Common myeloid progenitor, CD34-positive (primary cell): ENCODE data around the gene NCAPH2. TPM values are rescaled to one million over a fixed set of nuclear protein-coding genes. Genes with fewer than 3 reads are reported as not detected.
A peak's percentile ranks its signal among the peaks of the same experiment; 100 is the strongest.

Experiments
- CTCF ChIA-PET: fragments of 350-600 bp; sonication (Branson Sonifier 250); formaldehyde crosslinking; loops from one replicate; lab custom pipeline; 2021; ENCODE audit warnings: antibody characterized with exemption; lab: Charles Lee
- POLR2A ChIA-PET: fragments of 350-600 bp; sonication (Branson Sonifier 250); formaldehyde crosslinking; loops from one replicate; lab custom pipeline; 2021; ENCODE audit warnings: antibody characterized with exemption; lab: Charles Lee
- DNase-seq, 3 donors: peaks; one replicate each; pipeline versions ENCODE4 v3.0.0 to v3.0.0-alpha.2; 2013
- H3K27ac ChIP-seq, 2 experiments: 1 replicate in 1 of 2; 2 replicates in 1 of 2; pipeline ENCODE4 v1.7.0; 2013; ENCODE audit warnings: inconsistent platforms in 2 of 2, low read length in 2 of 2, mild to moderate bottlenecking in 2 of 2, low read depth in 1 of 2, moderate library complexity in 1 of 2; ENCODE audit not compliant: severe bottlenecking in 2 of 2, insufficient read depth in 1 of 2, poor library complexity in 1 of 2
- H3K27me3 ChIP-seq, 5 experiments: replicated peaks in 2 of 5; 1 replicate in 3 of 5; 2 replicates in 2 of 5; pipeline versions ENCODE4 v1.6.1 to v1.7.0; 2013; ENCODE audit warnings: low read length in 4 of 5, mild to moderate bottlenecking in 2 of 5, moderate library complexity in 2 of 5, inconsistent platforms in 1 of 5; ENCODE audit not compliant: insufficient read depth in 5 of 5, control insufficient read depth in 4 of 5
- H3K36me3 ChIP-seq, 4 experiments: 1 replicate in 2 of 4; 2 replicates in 2 of 4; pipeline versions ENCODE4 v1.6.1 to v1.7.0; 2013; ENCODE audit warnings: low read length in 3 of 4, control low read depth in 1 of 4, mild to moderate bottlenecking in 1 of 4; ENCODE audit not compliant: control insufficient read depth in 4 of 4, insufficient read depth in 4 of 4
- H3K4me1 ChIP-seq, 4 experiments: 1 replicate in 3 of 4; 2 replicates in 1 of 4; pipeline versions ENCODE4 v1.6.1 to v1.7.1; 2013; ENCODE audit warnings: low read length in 3 of 4, mild to moderate bottlenecking in 3 of 4, control low read depth in 1 of 4, inconsistent platforms in 1 of 4, moderate library complexity in 1 of 4; ENCODE audit not compliant: control insufficient read depth in 4 of 4, insufficient read depth in 4 of 4; ENCODE audit errors: control extremely low read depth in 1 of 4
- H3K4me3 ChIP-seq, 7 experiments: 1 replicate in 4 of 7; 2 replicates in 3 of 7; pipeline versions ENCODE4 v1.5.1 to v1.7.0; 2013; ENCODE audit warnings: mild to moderate bottlenecking in 7 of 7, low read length in 6 of 7, moderate library complexity in 6 of 7, inconsistent platforms in 2 of 7, low read depth in 2 of 7, control low read depth in 1 of 7; ENCODE audit not compliant: insufficient read depth in 4 of 7, control insufficient read depth in 1 of 7; ENCODE audit errors: extremely low read depth in 1 of 7
- H3K9me3 ChIP-seq, 5 experiments: 1 replicate in 4 of 5; 2 replicates in 1 of 5; pipeline versions ENCODE4 v1.6.1 to v1.7.1; 2013; ENCODE audit warnings: low read length in 4 of 5, mild to moderate bottlenecking in 2 of 5, inconsistent platforms in 1 of 5, low read depth in 1 of 5, moderate library complexity in 1 of 5; ENCODE audit not compliant: control insufficient read depth in 4 of 5, insufficient read depth in 2 of 5; ENCODE audit errors: control extremely low read depth in 1 of 5
- WGBS: methylation state at CpG from one replicate; pipeline ENCODE4 v1.1.5; 2013; ENCODE audit not compliant: insufficient coverage; 5-methylcytosine and 5-hydroxymethylcytosine counted together
- polyA plus RNA-seq: library from polyadenylated mRNA; unstranded; fragments of 120-200 nt; gene quantifications from one replicate; pipeline ENCODE4 v1.2.1, GENCODE V29; 2013

NCAPH2 gene
- 21.3 TPM for polyA plus RNA-seq

GRCh38 chr22:50507991-50508884 lies at the start of gene NCAPH2:
Gene NCAPH2 (plus strand): TSS chr22:50508224. CDS start chr22:50508338, 114 bp downstream.
- peak within 1 kb of the TSS; percentile 66 to 85 for H3K27ac ChIP-seq
- H3K27me3 ChIP-seq = no peaks in the 10 kb centered on the region
- DNase-seq = peak; percentile 96 to 98 (median 98)
- POLR2A ChIA-PET = interaction anchor here (0.8 to 1.7 kb wide), 6 partner anchors 14 to 40 kb away, joined by 3 to 9 read pairs (median 4); partner anchors contain the start of gene KLHDC7B
- peaks cover 5 to 24% (median 15%) of the 10 kb centered on the region in 4 experiments for H3K36me3 ChIP-seq
- peaks cover 7 to 24% (median 23%) of the 10 kb centered on the region in 4 experiments for H3K4me1 ChIP-seq
- CTCF ChIA-PET = interaction anchor here (0.7 to 4.3 kb wide), 5 partner anchors 10 to 195 kb away, joined by 3 to 25 read pairs (median 3); partner anchors contain the start of gene SCO2
- peak within 1 kb of the TSS; percentile 88 to 97 (median 89) for H3K4me3 ChIP-seq
- H3K9me3 ChIP-seq = no peaks in the 10 kb centered on the region
- under 1% methylated on average over 45 of the region's 76 CpGs for WGBS

GRCh38 chr22:50459016-50459415 lies 49.0 kb upstream of the NCAPH2 start:
- ChIA-PET CTCF (interaction anchor here (1.0 to 9.2 kb wide), 3 partner anchors 9 to 37 kb away, joined by 3 to 63 read pairs (median 6); no protein-coding TSS in a partner anchor), POLR2A (no interaction called here)
- Histone ChIP-seq H3K9me3 (no peaks in the 10 kb centered on the region), H3K4me3 (no peak overlapping the region), H3K4me1 (no peaks in the 10 kb centered on the region), H3K36me3 (peaks cover 17 to 97% (median 72%) of the 10 kb centered on the region in 4 experiments), H3K27me3 (no peaks in the 10 kb centered on the region), H3K27ac (no peak overlapping the region)
- no peak for DNase-seq
- 95% methylated on average over 20 of the region's 22 CpGs for WGBS

- ChIA-PET CTCF (interaction anchor here (1.0 to 9.2 kb wide), 3 partner anchors 9 to 37 kb away, joined by 3 to 63 read pairs (median 3); no protein-coding TSS in a partner anchor), POLR2A (no interaction called here)
- Histone ChIP-seq H3K4me3 (no peak overlapping the region), H3K9me3 (no peaks in the 10 kb centered on the region), H3K4me1 (no peaks in the 10 kb centered on the region), H3K36me3 (peaks cover 16 to 97% (median 70%) of the 10 kb centered on the region in 4 experiments), H3K27ac (no peak overlapping the region), H3K27me3 (no peaks in the 10 kb centered on the region)
- DNase-seq = peak in 2 of 3 donors; percentile 24 to 28
- WGBS = 97% methylated on average over 35 of the region's 41 CpGs
These were observed 48.4 kb upstream of the NCAPH2 start for GRCh38 chr22:50459496-50460140.

GRCh38 chr22:50460938-50461337 lies 47.1 kb upstream of the NCAPH2 start:
- POLR2A ChIA-PET = no interaction called here
- Histone ChIP-seq H3K4me3 (no peak overlapping the region), H3K27ac (no peak overlapping the region), H3K36me3 (peaks cover 11 to 97% (median 70%) of the 10 kb centered on the region in 4 experiments), H3K27me3 (no peaks in the 10 kb centered on the region), H3K9me3 (no peaks in the 10 kb centered on the region), H3K4me1 (no peaks in the 10 kb centered on the region)
- DNase-seq = no peak
- 97% methylated on average over 17 of the region's 17 CpGs for WGBS
- CTCF ChIA-PET = interaction anchor here (1.2 to 9.2 kb wide), 5 partner anchors 11 to 50 kb away, joined by 3 to 63 read pairs (median 4); no protein-coding TSS in a partner anchor

GRCh38 chr22:50461536-50461935 lies 46.5 kb upstream of the NCAPH2 start:
- Histone ChIP-seq H3K36me3 (peaks cover 10 to 98% (median 72%) of the 10 kb centered on the region in 4 experiments), H3K27me3 (no peaks in the 10 kb centered on the region), H3K9me3 (no peaks in the 10 kb centered on the region), H3K4me3 (no peak overlapping the region), H3K4me1 (no peaks in the 10 kb centered on the region), H3K27ac (no peak overlapping the region)
- no peak for DNase-seq
- 94% methylated on average over 26 of the region's 26 CpGs for WGBS
- POLR2A ChIA-PET = no interaction called here
- CTCF ChIA-PET = interaction anchor here (1.2 to 9.2 kb wide), 4 partner anchors 11 to 49 kb away, joined by 3 to 63 read pairs (median 6); no protein-coding TSS in a partner anchor

- CTCF ChIA-PET = interaction anchor here (1.5 to 2.6 kb wide), 3 partner anchors 12 to 18 kb away, joined by 4 to 9 read pairs (median 5); no protein-coding TSS in a partner anchor
- no peak overlapping the region for H3K27ac ChIP-seq
- POLR2A ChIA-PET = no interaction called here
- H3K4me3 ChIP-seq = no peak overlapping the region
- H3K4me1 ChIP-seq = no peaks in the 10 kb centered on the region
- WGBS = 99% methylated on average over 18 of the region's 30 CpGs
- H3K9me3 ChIP-seq = no peaks in the 10 kb centered on the region
- DNase-seq = no peak
- no peaks in the 10 kb centered on the region for H3K27me3 ChIP-seq
- H3K36me3 ChIP-seq = peaks cover 12 to 98% (median 75%) of the 10 kb centered on the region in 4 experiments
These were observed 46.0 kb upstream of the NCAPH2 start for GRCh38 chr22:50461979-50462540.
